ENCODE results near the gene TTLL10.
A peak's percentile ranks its signal among the peaks of the same experiment; 100 is the strongest.

The TTLL10 gene

GRCh38 chr1:1232208-1232795 is 58.6 kb downstream of the TTLL10 start, which contains the start of gene B3GALT6:
TSS of gene B3GALT6 (plus strand) at chr1:1232237. CDS start at chr1:1232279, 42 bp downstream.
- Histone ChIP-seq H3K27me3 (replicated peaks; ENCODE audit: control insufficient read depth, insufficient read depth, low read length) (no peaks in the 10 kb centered on the region), H3K36me3 (ENCODE audit: control insufficient read depth, insufficient read depth, low read length, severe bottlenecking) (peaks cover 16% of the 10 kb centered on the region)

DNA sequence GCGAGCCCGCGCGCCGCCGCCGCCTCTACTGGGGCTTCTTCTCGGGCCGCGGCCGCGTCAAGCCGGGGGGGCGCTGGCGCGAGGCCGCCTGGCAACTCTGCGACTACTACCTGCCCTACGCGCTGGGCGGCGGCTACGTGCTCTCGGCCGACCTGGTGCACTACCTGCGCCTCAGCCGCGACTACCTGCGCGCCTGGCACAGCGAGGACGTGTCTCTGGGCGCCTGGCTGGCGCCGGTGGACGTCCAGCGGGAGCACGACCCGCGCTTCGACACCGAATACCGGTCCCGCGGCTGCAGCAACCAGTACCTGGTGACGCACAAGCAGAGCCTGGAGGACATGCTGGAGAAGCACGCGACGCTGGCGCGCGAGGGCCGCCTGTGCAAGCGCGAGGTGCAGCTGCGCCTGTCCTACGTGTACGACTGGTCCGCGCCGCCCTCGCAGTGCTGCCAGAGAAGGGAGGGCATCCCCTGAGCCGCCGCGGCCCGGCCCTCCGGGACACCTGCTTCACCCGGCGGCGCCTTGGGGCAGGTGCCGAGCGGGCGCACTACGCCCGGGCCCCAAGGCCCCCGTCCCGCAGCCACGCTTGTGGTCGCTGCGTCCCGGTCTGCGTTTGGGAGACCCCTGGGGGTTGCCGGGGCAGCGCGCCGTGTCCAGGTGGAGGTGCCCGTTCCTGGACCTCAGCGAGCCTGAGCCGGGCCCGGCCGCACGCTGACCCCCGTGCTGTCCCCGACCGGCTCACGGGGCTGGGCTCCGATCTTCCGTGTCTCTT is 59.3 kb downstream of the TTLL10 start:
- DNase-seq (ENCODE audit: low read depth), result no peak
- Histone ChIP-seq H3K9me3 (ENCODE audit: control insufficient read depth, low read length) (no peaks in the 10 kb centered on the region), H3K36me3 (ENCODE audit: control insufficient read depth, insufficient read depth, low read length, severe bottlenecking) (peaks cover 9% of the 10 kb centered on the region), H3K27me3 (replicated peaks; ENCODE audit: control insufficient read depth, insufficient read depth, low read length) (no peaks in the 10 kb centered on the region), H3K9ac (ENCODE audit: low read length) (peak overlapping the region; percentile 46), H3K4me1 (ENCODE audit: control insufficient read depth, insufficient read depth, low read length) (peaks cover 22% of the 10 kb centered on the region), H3K4me3 (ENCODE audit: low read length) (peak overlapping the region; percentile 76)

More at GRCh38 chr1:1232208-1232795, 58.6 kb downstream of the TTLL10 start, which contains the start of gene B3GALT6:
- Histone ChIP-seq H3K4me1 (ENCODE audit: control insufficient read depth, insufficient read depth, low read length) (peaks cover 22% of the 10 kb centered on the region), H3K4me3 (ENCODE audit: low read length) (peak within 1 kb of the TSS; percentile 87), H3K9ac (ENCODE audit: low read length) (peak within 1 kb of the TSS; percentile 94), H3K9me3 (ENCODE audit: control insufficient read depth, low read length) (no peaks in the 10 kb centered on the region)
- DNase-seq (ENCODE audit: low read depth), result no peak

- no peak overlapping the region for H3K4me3 ChIP-seq (ENCODE audit: low read length)
- no peak overlapping the region for H3K9ac ChIP-seq (ENCODE audit: low read length)
- H3K9me3 ChIP-seq (ENCODE audit: control insufficient read depth, low read length), result no peaks in the 10 kb centered on the region
- peaks cover 5% of the 10 kb centered on the region for H3K27me3 ChIP-seq (replicated peaks; ENCODE audit: control insufficient read depth, insufficient read depth, low read length)
- no peak for DNase-seq (ENCODE audit: low read depth)
- peaks cover 4% of the 10 kb centered on the region for H3K36me3 ChIP-seq (ENCODE audit: control insufficient read depth, insufficient read depth, low read length, severe bottlenecking)
- H3K4me1 ChIP-seq (ENCODE audit: control insufficient read depth, insufficient read depth, low read length), result peaks cover 22% of the 10 kb centered on the region
Measured at GRCh38 chr1:1233567-1233892, 59.9 kb downstream of the TTLL10 start.

GRCh38 chr1:1234180-1234808 is 60.6 kb downstream of the TTLL10 start:
- no peaks in the 10 kb centered on the region for H3K36me3 ChIP-seq (ENCODE audit: control insufficient read depth, insufficient read depth, low read length, severe bottlenecking)
- no peak for DNase-seq (ENCODE audit: low read depth)

GRCh38 chr1:1235016-1235744 is 61.5 kb downstream of the TTLL10 start:
- no peak for DNase-seq (ENCODE audit: low read depth)
- Histone ChIP-seq H3K4me3 (ENCODE audit: low read length) (no peak overlapping the region), H3K4me1 (ENCODE audit: control insufficient read depth, insufficient read depth, low read length) (peaks cover 13% of the 10 kb centered on the region)

More at GRCh38 chr1:1234180-1234808, 60.6 kb downstream of the TTLL10 start:
- no peaks in the 10 kb centered on the region for H3K9me3 ChIP-seq (ENCODE audit: control insufficient read depth, low read length)
- no peak overlapping the region for H3K4me3 ChIP-seq (ENCODE audit: low read length)
- H3K4me1 ChIP-seq (ENCODE audit: control insufficient read depth, insufficient read depth, low read length), result peaks cover 22% of the 10 kb centered on the region
- no peak overlapping the region for H3K9ac ChIP-seq (ENCODE audit: low read length)
- peaks cover 12% of the 10 kb centered on the region for H3K27me3 ChIP-seq (replicated peaks; ENCODE audit: control insufficient read depth, insufficient read depth, low read length)

DNA sequence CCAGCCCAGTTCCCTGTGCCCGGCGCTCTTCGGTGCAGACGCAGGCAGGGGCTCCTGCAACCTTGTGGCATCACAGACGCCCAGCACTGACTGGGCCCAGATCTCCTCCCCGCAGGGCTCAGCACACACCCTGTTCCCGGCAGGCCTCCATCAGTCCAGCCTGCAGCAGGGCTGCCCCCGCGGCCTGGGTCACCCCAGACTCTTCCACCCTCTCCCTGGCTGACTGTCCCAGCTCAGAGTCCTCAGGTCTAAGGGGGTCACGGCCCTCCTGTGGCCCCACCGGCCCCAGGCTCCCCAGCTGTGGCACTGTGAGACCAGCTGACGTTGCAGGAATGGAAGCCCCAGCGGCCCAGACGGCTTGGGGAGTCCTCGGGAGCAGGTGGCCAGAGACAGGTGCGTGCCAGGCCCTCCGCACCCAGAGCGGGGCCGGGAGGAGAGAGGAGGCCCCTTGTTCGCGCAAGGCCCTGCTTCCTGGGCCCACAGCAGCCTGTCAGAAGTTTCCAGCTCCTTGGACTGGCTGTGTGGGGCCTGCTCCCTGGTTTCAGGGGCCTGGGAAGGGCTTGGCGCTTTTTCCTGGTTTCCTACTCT is 62.6 kb downstream of the TTLL10 start:
- peaks cover 11% of the 10 kb centered on the region for H3K4me1 ChIP-seq (ENCODE audit: control insufficient read depth, insufficient read depth, low read length)
- DNase-seq (ENCODE audit: low read depth), result no peak

More at GRCh38 chr1:1235016-1235744, 61.5 kb downstream of the TTLL10 start:
- no peaks in the 10 kb centered on the region for H3K36me3 ChIP-seq (ENCODE audit: control insufficient read depth, insufficient read depth, low read length, severe bottlenecking)
- no peak overlapping the region for H3K9ac ChIP-seq (ENCODE audit: low read length)
- H3K27me3 ChIP-seq (replicated peaks; ENCODE audit: control insufficient read depth, insufficient read depth, low read length), result peaks cover 14% of the 10 kb centered on the region
- H3K9me3 ChIP-seq (ENCODE audit: control insufficient read depth, low read length), result no peaks in the 10 kb centered on the region

DNA sequence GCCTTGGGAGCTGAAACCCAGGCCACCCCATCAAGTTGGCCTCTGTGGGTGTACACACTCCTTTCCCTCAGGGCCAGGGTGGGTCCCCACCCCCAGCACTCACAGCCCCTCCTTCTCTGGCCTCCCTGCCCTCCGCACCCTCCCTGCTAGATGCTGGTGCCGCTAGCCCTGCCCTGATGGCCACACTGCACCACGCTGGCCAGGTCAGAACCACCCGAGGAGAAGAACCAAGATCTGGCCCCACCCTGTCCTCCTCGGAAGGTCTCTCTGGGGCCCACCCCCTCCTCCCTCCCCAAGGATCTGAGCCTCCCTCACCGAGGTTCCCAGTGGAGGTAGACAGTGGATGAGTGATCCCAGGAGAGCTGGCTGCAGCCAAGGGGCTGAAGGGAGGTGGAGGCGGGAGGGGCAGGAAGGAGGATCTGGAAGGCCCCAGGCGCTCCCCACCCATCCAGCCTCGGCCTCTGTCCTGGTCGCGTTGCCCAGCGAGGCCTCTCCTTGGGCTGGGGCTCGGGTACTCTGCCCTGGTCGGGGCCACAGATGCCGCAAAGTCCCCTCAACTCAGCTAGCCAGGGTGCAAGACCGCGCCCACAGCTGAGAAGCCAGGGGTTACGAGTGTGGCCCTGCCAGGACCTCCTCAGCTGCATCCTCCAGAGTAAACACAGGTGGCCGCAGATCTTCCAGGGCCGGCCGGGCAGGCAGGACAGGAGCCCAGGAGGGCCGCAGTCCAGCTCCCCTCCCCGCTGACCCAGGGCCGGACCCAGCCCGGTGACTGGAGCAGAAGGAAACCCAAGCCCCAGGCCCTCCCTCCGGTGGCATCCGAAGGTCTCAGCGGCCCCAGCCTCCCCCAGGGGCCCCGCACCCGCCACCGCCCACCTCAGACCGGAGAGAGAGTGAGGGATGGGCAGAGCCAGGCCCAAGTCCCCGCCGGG is 63.5 kb downstream of the TTLL10 start:
- H3K27me3 ChIP-seq (replicated peaks; ENCODE audit: control insufficient read depth, insufficient read depth, low read length), result peaks cover 14% of the 10 kb centered on the region
- peaks cover 11% of the 10 kb centered on the region for H3K4me1 ChIP-seq (ENCODE audit: control insufficient read depth, insufficient read depth, low read length)
- no peaks in the 10 kb centered on the region for H3K9me3 ChIP-seq (ENCODE audit: control insufficient read depth, low read length)
- H3K9ac ChIP-seq (ENCODE audit: low read length), result no peak overlapping the region
- DNase-seq (ENCODE audit: low read depth), result no peak
- H3K36me3 ChIP-seq (ENCODE audit: control insufficient read depth, insufficient read depth, low read length, severe bottlenecking), result no peaks in the 10 kb centered on the region
- H3K4me3 ChIP-seq (ENCODE audit: low read length), result no peak overlapping the region

More for the DNA sequence above, 62.6 kb downstream of the TTLL10 start:
- Histone ChIP-seq H3K36me3 (ENCODE audit: control insufficient read depth, insufficient read depth, low read length, severe bottlenecking) (no peaks in the 10 kb centered on the region), H3K9ac (ENCODE audit: low read length) (no peak overlapping the region), H3K4me3 (ENCODE audit: low read length) (no peak overlapping the region), H3K9me3 (ENCODE audit: control insufficient read depth, low read length) (no peaks in the 10 kb centered on the region), H3K27me3 (replicated peaks; ENCODE audit: control insufficient read depth, insufficient read depth, low read length) (peaks cover 14% of the 10 kb centered on the region)

- Histone ChIP-seq H3K9me3 (ENCODE audit: control insufficient read depth, low read length) (no peaks in the 10 kb centered on the region), H3K36me3 (ENCODE audit: control insufficient read depth, insufficient read depth, low read length, severe bottlenecking) (no peaks in the 10 kb centered on the region), H3K27me3 (replicated peaks; ENCODE audit: control insufficient read depth, insufficient read depth, low read length) (peaks cover 14% of the 10 kb centered on the region), H3K9ac (ENCODE audit: low read length) (no peak overlapping the region), H3K4me1 (ENCODE audit: control insufficient read depth, insufficient read depth, low read length) (peaks cover 4% of the 10 kb centered on the region), H3K4me3 (ENCODE audit: low read length) (no peak overlapping the region)
- no peak for DNase-seq (ENCODE audit: low read depth)
Measured at GRCh38 chr1:1237874-1238701, 64.4 kb downstream of the TTLL10 start.

- Histone ChIP-seq H3K4me1 (ENCODE audit: control insufficient read depth, insufficient read depth, low read length) (no peaks in the 10 kb centered on the region), H3K9ac (ENCODE audit: low read length) (no peak overlapping the region), H3K36me3 (ENCODE audit: control insufficient read depth, insufficient read depth, low read length, severe bottlenecking) (no peaks in the 10 kb centered on the region), H3K27me3 (replicated peaks; ENCODE audit: control insufficient read depth, insufficient read depth, low read length) (peaks cover 14% of the 10 kb centered on the region), H3K4me3 (ENCODE audit: low read length) (no peak overlapping the region), H3K9me3 (ENCODE audit: control insufficient read depth, low read length) (no peaks in the 10 kb centered on the region)
- DNase-seq (ENCODE audit: low read depth), result no peak
Measured at GRCh38 chr1:1238702-1239178, 65.1 kb downstream of the TTLL10 start.
